Astrocyte of the cerebellum (primary cell): ENCODE data around the gene UQCC3.
"Not testable (repeated sequence)": the region's sequence is repeated elsewhere in the genome, so short reads cannot be mapped to it uniquely, and the experiment has no call there.

ENCODE experiments used
- DNase-seq: peaks from one replicate; pipeline ENCODE4 v3.0.0-alpha.2; 2011; ENCODE audit warnings: low read depth
- H3K4me3 ChIP-seq: 2 replicates; pipeline ENCODE4 v1.5.1; 2011; ENCODE audit warnings: mild to moderate bottlenecking, low read depth, low read length, moderate library complexity
- CTCF ChIP-seq: IDR thresholded peaks from 2 replicates; pipeline ENCODE4 v1.5.1; 2012; ENCODE audit warnings: low read length, low read depth, moderate library complexity, mild to moderate bottlenecking; ENCODE audit errors: missing control alignments
- in situ Hi-C: cut with HindIII; loops from 2 replicates; pipeline ENCODE4 v1.10.0; 2017; ENCODE audit warnings: low sequenced_read_pairs

Gene UQCC3

GRCh38 chr11:62666259-62666926 lies 5.1 kb upstream of the UQCC3 start:
- H3K4me3 ChIP-seq: peak overlapping the region; percentile 90
- in situ Hi-C loops: no loop called here
- DNase-seq: no peak
- TF ChIP-seq CTCF: no peak

- in situ Hi-C loops: no loop called here
- no peak for DNase-seq
- no peak overlapping the region for H3K4me3 ChIP-seq
- TF ChIP-seq CTCF: no peak
Observed at GRCh38 chr11:62667460-62667859, 4.0 kb upstream of the UQCC3 start.

- no peak overlapping the region for H3K4me3 ChIP-seq
- no peak for TF ChIP-seq CTCF
- no peak for DNase-seq
- in situ Hi-C loops: no loop called here
Observed at GRCh38 chr11:62669420-62670161, 1.9 kb upstream of the UQCC3 start.

- DNase-seq: no peak
- TF ChIP-seq CTCF: no peak
- in situ Hi-C loops: no loop called here
Observed at GRCh38 chr11:62671236-62671607, 251 bp upstream of the UQCC3 start.

GRCh38 chr11:62673196-62673525 lies 1.7 kb downstream of the UQCC3 start:
- no peak overlapping the region for H3K4me3 ChIP-seq
- DNase-seq: no peak
- TF ChIP-seq CTCF: no peak
- in situ Hi-C loops: no loop called here

More at GRCh38 chr11:62671236-62671607, 251 bp upstream of the UQCC3 start:
- H3K4me3 ChIP-seq: peak overlapping the region; percentile 78

GRCh38 chr11:62675415-62675814 lies 3.9 kb downstream of the UQCC3 start:
- H3K4me3 ChIP-seq, in situ Hi-C loops, DNase-seq: not testable (repeated sequence)

GRCh38 chr11:62676698-62677097 lies 5.2 kb downstream of the UQCC3 start:
- DNase-seq: no peak
- TF ChIP-seq CTCF: peak; percentile 3
- no peak overlapping the region for H3K4me3 ChIP-seq
- in situ Hi-C loops: no loop called here
